Trophoblast cell (in vitro differentiated cells and primary cell): Measurements from ENCODE around the gene LILRA2.
A peak's percentile ranks its signal among the peaks of the same experiment; 100 is the strongest.
"Not testable (repeated sequence)": the region's sequence is repeated elsewhere in the genome, so short reads cannot be mapped to it uniquely, and the experiment has no call there.

Experiments
- DNase-seq, 2 donors: peaks; one replicate each; pipeline ENCODE4 v3.0.0-alpha.2; 2016
- H2AFZ ChIP-seq: 2 replicates; pipeline ENCODE4 v1.6.1; 2013; ENCODE audit warnings: low read length, moderate library complexity, mild to moderate bottlenecking; ENCODE audit not compliant: insufficient read depth, poor library complexity
- H2AK5ac ChIP-seq: 2 replicates; pipeline ENCODE4 v1.6.1; 2013; ENCODE audit warnings: mild to moderate bottlenecking, low read length
- H2BK120ac ChIP-seq: 2 replicates; pipeline ENCODE4 v1.6.1; 2013; ENCODE audit warnings: low read length, mild to moderate bottlenecking, moderate library complexity; ENCODE audit not compliant: insufficient read depth, poor library complexity
- H2BK12ac ChIP-seq: 2 replicates; pipeline ENCODE4 v1.6.1; 2013; ENCODE audit warnings: mild to moderate bottlenecking, low read length, moderate library complexity
- H2BK5ac ChIP-seq: 2 replicates; pipeline ENCODE4 v1.6.1; 2013; ENCODE audit warnings: low read length, low read depth, moderate library complexity, mild to moderate bottlenecking; ENCODE audit not compliant: poor library complexity
- H3K14ac ChIP-seq: 2 replicates; pipeline ENCODE4 v1.6.1; 2013; ENCODE audit warnings: mild to moderate bottlenecking, low read length
- H3K18ac ChIP-seq: 2 replicates; pipeline ENCODE4 v1.6.1; 2013; ENCODE audit warnings: mild to moderate bottlenecking, low read length
- H3K23ac ChIP-seq: 2 replicates; pipeline ENCODE4 v1.6.1; 2013; ENCODE audit warnings: low read length
- H3K27ac ChIP-seq: 2 replicates; pipeline ENCODE4 v1.5.1; 2013; ENCODE audit warnings: low read depth, mild to moderate bottlenecking, inconsistent platforms, low read length, moderate library complexity
- H3K27me3 ChIP-seq: 2 replicates; pipeline ENCODE4 v1.6.1; 2013; ENCODE audit warnings: inconsistent platforms, mild to moderate bottlenecking, low read length, moderate library complexity; ENCODE audit not compliant: insufficient read depth
- H3K36me3 ChIP-seq, 2 experiments: 1 replicate in 1 of 2; 2 replicates in 1 of 2; pipeline ENCODE4 v1.6.1; 2013; ENCODE audit warnings: low read length in 2 of 2, mild to moderate bottlenecking in 2 of 2, moderate library complexity in 1 of 2; ENCODE audit not compliant: insufficient read depth in 2 of 2, control insufficient read depth in 1 of 2
- H3K4ac ChIP-seq: 2 replicates; pipeline ENCODE4 v1.6.1; 2013; ENCODE audit warnings: low read depth, mild to moderate bottlenecking, low read length, moderate library complexity
- H3K4me1 ChIP-seq, 2 experiments: 1 replicate in 1 of 2; 2 replicates in 1 of 2; pipeline ENCODE4 v1.6.1; 2013; ENCODE audit warnings: low read length in 2 of 2, mild to moderate bottlenecking in 2 of 2, moderate library complexity in 1 of 2; ENCODE audit not compliant: insufficient read depth in 2 of 2, control insufficient read depth in 1 of 2
- H3K4me2 ChIP-seq: 2 replicates; pipeline ENCODE4 v1.6.1; 2013; ENCODE audit warnings: inconsistent platforms, mild to moderate bottlenecking, low read length, moderate library complexity
- H3K4me3 ChIP-seq: 2 replicates; pipeline ENCODE4 v1.5.1; 2013; ENCODE audit warnings: mild to moderate bottlenecking, low read depth, low read length, inconsistent platforms
- H3K79me1 ChIP-seq: one replicate; pipeline ENCODE4 v1.6.1; 2013; ENCODE audit warnings: low read length
- H3K79me2 ChIP-seq: 2 replicates; pipeline ENCODE4 v1.6.1; 2013; ENCODE audit warnings: low read length, mild to moderate bottlenecking; ENCODE audit not compliant: control insufficient read depth, insufficient read depth, poor library complexity
- H3K9ac ChIP-seq: 2 replicates; pipeline ENCODE4 v1.6.1; 2013; ENCODE audit warnings: mild to moderate bottlenecking, low read length
- H3K9me3 ChIP-seq: 2 replicates; pipeline ENCODE4 v1.6.1; 2013; ENCODE audit warnings: low read depth, mild to moderate bottlenecking, control low read depth, inconsistent platforms, low read length; ENCODE audit not compliant: insufficient read depth
- H4K12ac ChIP-seq: 2 replicates; pipeline ENCODE4 v1.6.1; 2013; ENCODE audit warnings: low read depth, mild to moderate bottlenecking, low read length, moderate library complexity
- H4K8ac ChIP-seq: 2 replicates; pipeline ENCODE4 v1.6.1; 2013; ENCODE audit warnings: low read depth, mild to moderate bottlenecking, low read length, moderate library complexity
- H4K91ac ChIP-seq: one replicate; pipeline ENCODE4 v1.6.1; 2013; ENCODE audit warnings: low read depth, mild to moderate bottlenecking, low read length, moderate library complexity
- WGBS: extraction: QIAGEN DNeasy Blood & Tissue Kit; methylation state at CpG from one replicate; pipeline ENCODE4 v1.1.7; 2013; ENCODE audit warnings: missing lambda C conversion rate; ENCODE audit not compliant: insufficient read length, insufficient coverage; ENCODE audit errors: extremely low coverage; 5-methylcytosine and 5-hydroxymethylcytosine counted together

The LILRA2 gene

DNA sequence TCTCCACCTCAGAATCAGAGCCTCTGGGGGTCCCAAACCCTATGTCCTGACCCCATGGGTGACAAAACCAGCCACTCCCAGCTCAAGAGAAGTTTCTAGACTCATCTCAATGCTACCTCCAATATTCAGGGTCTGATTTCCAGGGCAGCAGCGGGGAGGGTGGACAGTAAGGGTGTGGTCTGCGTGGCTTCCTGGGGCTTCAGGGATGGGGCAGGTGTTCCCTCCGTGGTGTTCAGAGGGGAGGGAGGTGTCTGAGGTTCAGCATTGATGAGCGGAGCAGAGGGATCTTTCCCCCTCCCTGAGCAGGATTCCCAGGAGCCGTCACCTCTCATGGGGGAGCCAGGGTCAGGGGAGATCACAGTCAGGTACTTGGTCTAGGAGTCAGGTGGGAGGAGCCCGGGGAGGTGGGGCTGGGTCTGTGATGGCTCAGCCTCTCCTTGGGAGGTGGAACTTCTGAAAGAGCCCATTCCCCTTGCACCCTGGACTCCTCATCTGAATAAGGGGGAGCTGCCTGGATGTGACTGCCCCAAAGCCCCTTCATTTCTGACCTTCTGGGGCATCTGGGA lies 2.9 kb downstream of the LILRA2 start:
- no peak overlapping the region for H4K91ac ChIP-seq
- H3K18ac ChIP-seq: no peak overlapping the region
- H4K12ac ChIP-seq: no peak overlapping the region
- H2BK120ac ChIP-seq: no peak overlapping the region
- no peak overlapping the region for H3K14ac ChIP-seq
- H3K36me3 ChIP-seq: no peaks in the 10 kb centered on the region
- WGBS: no CpG with 5 or more reads among the region's 6 CpGs
- no peak for DNase-seq
- H2BK5ac ChIP-seq: no peak overlapping the region
- H3K23ac ChIP-seq: no peak overlapping the region
- H3K9ac ChIP-seq: no peak overlapping the region
- H3K4me3 ChIP-seq: no peak overlapping the region
- no peaks in the 10 kb centered on the region for H3K27me3 ChIP-seq
- no peak overlapping the region for H2AK5ac ChIP-seq
- no peak overlapping the region for H2AFZ ChIP-seq
- H3K4ac ChIP-seq: no peak overlapping the region
- no peak overlapping the region for H2BK12ac ChIP-seq
- no peak overlapping the region for H3K4me2 ChIP-seq
- H3K27ac ChIP-seq: no peak overlapping the region
- peaks cover 50% of the 10 kb centered on the region for H3K9me3 ChIP-seq
- no peak overlapping the region for H4K8ac ChIP-seq
- H3K79me1 ChIP-seq: no peaks in the 10 kb centered on the region
- H3K4me1 ChIP-seq: no peaks in the 10 kb centered on the region
- no peaks in the 10 kb centered on the region for H3K79me2 ChIP-seq

DNA sequence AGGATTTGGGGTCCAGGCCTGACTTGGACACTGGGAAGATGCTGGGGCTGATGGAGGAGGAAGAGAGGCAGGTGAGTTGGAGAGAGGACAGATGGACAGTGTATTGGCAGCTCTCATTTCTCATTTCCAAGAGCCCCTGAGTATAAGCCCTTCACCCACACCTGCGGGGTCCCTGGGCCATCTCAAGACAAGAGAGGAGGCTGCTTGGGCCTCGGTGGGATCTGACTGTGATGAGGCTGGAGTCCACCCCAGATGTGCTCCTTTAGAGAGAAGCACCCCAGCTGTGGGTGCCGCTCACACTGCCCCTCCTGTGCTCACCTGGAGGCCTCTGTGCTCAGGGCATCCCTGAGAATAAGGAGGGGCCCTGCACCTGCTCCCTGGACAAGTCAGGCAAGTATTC lies 3.7 kb downstream of the LILRA2 start:
- Histone ChIP-seq H3K4me3 (no peak overlapping the region), H2BK12ac (no peak overlapping the region), H3K27ac (no peak overlapping the region), H3K9ac (peak overlapping the region; percentile 53), H3K4ac (no peak overlapping the region), H3K27me3 (no peaks in the 10 kb centered on the region), H3K36me3 (no peaks in the 10 kb centered on the region), H3K79me2 (no peaks in the 10 kb centered on the region), H2BK120ac (no peak overlapping the region), H3K23ac (no peak overlapping the region), H2BK5ac (no peak overlapping the region), H3K14ac (no peak overlapping the region), H3K4me1 (no peaks in the 10 kb centered on the region), H4K91ac (no peak overlapping the region), H2AFZ (no peak overlapping the region), H3K4me2 (no peak overlapping the region), H4K12ac (no peak overlapping the region), H4K8ac (no peak overlapping the region), H3K9me3 (peaks cover 44% of the 10 kb centered on the region), H3K18ac (no peak overlapping the region), H3K79me1 (no peaks in the 10 kb centered on the region), H2AK5ac (no peak overlapping the region)
- no CpG with 5 or more reads among the region's 3 CpGs for WGBS
- DNase-seq: no peak

DNA sequence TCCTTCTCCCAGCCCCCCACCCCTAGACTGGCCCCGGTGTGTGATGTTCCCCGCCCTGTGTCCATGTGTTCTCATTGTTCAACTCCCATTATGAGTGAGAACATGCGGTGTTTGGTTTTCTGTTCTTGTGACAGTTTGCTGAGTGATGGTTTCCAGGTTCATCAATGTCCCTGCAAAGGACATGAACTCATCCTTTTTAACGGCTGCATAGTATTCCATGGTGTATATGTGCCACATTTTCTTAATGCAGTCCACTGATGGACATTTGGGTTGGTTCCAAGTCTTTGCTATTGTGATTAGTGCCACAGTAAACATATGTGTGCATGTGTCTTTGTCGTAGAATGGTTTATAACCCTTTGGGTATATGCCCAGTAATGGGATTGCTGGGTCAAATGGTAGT lies 4.7 kb downstream of the LILRA2 start:
- H4K12ac ChIP-seq, H3K4me1 ChIP-seq, H3K79me1 ChIP-seq, H4K8ac ChIP-seq, H3K4me2 ChIP-seq, H2AK5ac ChIP-seq, H3K4me3 ChIP-seq, H3K18ac ChIP-seq, H3K27ac ChIP-seq, H2AFZ ChIP-seq, H4K91ac ChIP-seq, H2BK120ac ChIP-seq, DNase-seq, H3K36me3 ChIP-seq, H3K9ac ChIP-seq, H3K14ac ChIP-seq, H3K23ac ChIP-seq, H3K4ac ChIP-seq, H2BK12ac ChIP-seq, H3K79me2 ChIP-seq, H3K27me3 ChIP-seq, H2BK5ac ChIP-seq: not testable (repeated sequence)
- WGBS: no CpG with 5 or more reads among the region's 5 CpGs
- H3K9me3 ChIP-seq: peaks cover 38% of the 10 kb centered on the region

DNA sequence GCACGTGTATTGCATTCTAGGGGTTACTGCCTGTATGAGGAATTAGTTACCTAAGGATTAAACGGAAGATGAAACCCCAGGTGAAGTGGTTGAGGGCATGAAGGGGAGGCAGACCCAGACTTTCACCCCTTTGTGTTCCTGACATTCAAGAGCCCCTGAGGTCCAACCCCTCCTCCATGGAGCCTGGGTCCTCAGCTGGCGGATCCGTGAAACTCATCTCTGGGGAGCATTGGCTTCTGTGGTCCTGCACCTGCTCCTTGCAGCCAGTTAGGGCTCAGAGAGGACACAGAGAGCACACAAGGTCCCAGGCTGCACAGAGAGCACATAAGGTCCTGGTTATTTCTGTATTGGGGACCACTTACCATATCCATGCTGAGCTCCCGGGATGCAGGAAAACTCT lies 12.8 kb downstream of the LILRA2 start:
- Histone ChIP-seq H2AK5ac (no peak overlapping the region), H3K4me2 (no peak overlapping the region), H3K27me3 (no peaks in the 10 kb centered on the region), H3K18ac (no peak overlapping the region), H2BK12ac (no peak overlapping the region), H3K79me2 (no peaks in the 10 kb centered on the region), H4K8ac (no peak overlapping the region), H3K9me3 (peaks cover 29% of the 10 kb centered on the region), H3K27ac (no peak overlapping the region), H3K14ac (no peak overlapping the region), H3K23ac (no peak overlapping the region), H3K36me3 (no peaks in the 10 kb centered on the region), H3K4me1 (no peaks in the 10 kb centered on the region), H3K9ac (no peak overlapping the region), H3K4me3 (no peak overlapping the region), H2AFZ (no peak overlapping the region), H4K12ac (no peak overlapping the region), H4K91ac (no peak overlapping the region), H2BK120ac (no peak overlapping the region), H3K4ac (no peak overlapping the region), H2BK5ac (no peak overlapping the region), H3K79me1 (no peaks in the 10 kb centered on the region)
- DNase-seq: no peak
- no CpG with 5 or more reads among the region's 5 CpGs for WGBS
